ENCODE results near the gene MAPK9. TPM values are rescaled to one million over a fixed set of nuclear protein-coding genes. Genes with fewer than 3 reads are reported as not detected.

MAPK9 gene
- polyA plus RNA-seq, 3 donors: 9.7 to 19.6 (median 16.2) TPM

DNA sequence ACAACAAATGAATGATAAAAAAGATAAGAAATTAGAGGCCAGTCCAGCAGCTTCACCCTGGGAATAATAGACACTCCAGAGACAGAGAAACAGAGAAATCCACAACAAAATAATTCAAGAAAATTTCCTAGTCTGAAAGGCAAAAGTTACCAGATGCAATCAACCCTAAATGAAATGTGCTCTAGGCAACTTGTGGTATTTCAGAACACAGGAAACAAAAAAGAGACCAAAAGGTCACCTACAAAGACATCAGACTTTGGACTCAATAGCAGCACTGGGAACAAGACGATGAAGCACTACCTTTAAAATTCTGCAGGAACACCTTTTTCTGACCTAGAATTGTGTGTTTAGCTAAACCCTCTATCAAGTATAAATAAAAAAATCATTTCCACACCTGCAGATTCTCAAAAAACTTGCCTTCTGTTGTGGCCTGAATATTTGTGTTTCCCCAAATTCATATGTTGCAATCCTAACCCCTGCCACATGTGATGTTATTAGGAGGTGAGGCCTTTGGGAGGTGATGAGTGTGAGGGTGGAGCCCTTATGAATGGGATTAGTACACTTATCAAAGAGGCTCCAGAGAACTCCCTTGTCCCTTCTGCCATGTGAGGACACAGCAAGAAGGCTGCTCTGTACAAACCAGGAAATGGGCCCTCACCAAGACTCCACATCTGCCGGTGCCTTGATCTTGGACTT lies 5.9 kb upstream of the MAPK9 start:
- no peaks in the 10 kb centered on the region for H3K36me3 Mint-ChIP-seq
- Histone ChIP-seq H3K79me2 (ENCODE audit: insufficient read depth, low read length) (no peaks in the 10 kb centered on the region), H3K36me3 (replicated peaks in 1 of 2; ENCODE audit: control insufficient read depth in 1 of 2, insufficient read depth in 2 of 2, low read length in 2 of 2) (no peaks in the 10 kb centered on the region), H3K27me3 (ENCODE audit: control insufficient read depth in 2 of 2, insufficient read depth in 2 of 2, low read length in 2 of 2) (no peaks in the 10 kb centered on the region), H2AFZ (ENCODE audit: insufficient read depth, low read depth, low read length, poor library complexity, severe bottlenecking) (no peak overlapping the region), H3K9ac (ENCODE audit: insufficient read depth, low read length, poor library complexity, severe bottlenecking) (no peak overlapping the region), H3K9me3 (replicated peaks in 1 of 2; ENCODE audit: control insufficient read depth in 1 of 2, insufficient read depth in 1 of 2, low read length in 2 of 2) (no peaks in the 10 kb centered on the region), H3K4me3 (replicated peaks in 1 of 3; ENCODE audit: low read depth in 2 of 3, low read length in 3 of 3) (no peak overlapping the region), H3K27ac (ENCODE audit: low read depth in 1 of 2, low read length in 2 of 2) (no peak overlapping the region), H4K20me1 (ENCODE audit: insufficient read depth, low read length) (peaks cover 4% of the 10 kb centered on the region), H3K4me2 (replicated peaks; ENCODE audit: extremely low read depth, low read length, poor library complexity, severe bottlenecking) (no peak overlapping the region), H3K4me1 (ENCODE audit: control insufficient read depth in 1 of 2, insufficient read depth in 2 of 2, low read length in 2 of 2) (peaks cover 15 to 16% of the 10 kb centered on the region in 2 donors)
- TF ChIP-seq, protein P1, sequence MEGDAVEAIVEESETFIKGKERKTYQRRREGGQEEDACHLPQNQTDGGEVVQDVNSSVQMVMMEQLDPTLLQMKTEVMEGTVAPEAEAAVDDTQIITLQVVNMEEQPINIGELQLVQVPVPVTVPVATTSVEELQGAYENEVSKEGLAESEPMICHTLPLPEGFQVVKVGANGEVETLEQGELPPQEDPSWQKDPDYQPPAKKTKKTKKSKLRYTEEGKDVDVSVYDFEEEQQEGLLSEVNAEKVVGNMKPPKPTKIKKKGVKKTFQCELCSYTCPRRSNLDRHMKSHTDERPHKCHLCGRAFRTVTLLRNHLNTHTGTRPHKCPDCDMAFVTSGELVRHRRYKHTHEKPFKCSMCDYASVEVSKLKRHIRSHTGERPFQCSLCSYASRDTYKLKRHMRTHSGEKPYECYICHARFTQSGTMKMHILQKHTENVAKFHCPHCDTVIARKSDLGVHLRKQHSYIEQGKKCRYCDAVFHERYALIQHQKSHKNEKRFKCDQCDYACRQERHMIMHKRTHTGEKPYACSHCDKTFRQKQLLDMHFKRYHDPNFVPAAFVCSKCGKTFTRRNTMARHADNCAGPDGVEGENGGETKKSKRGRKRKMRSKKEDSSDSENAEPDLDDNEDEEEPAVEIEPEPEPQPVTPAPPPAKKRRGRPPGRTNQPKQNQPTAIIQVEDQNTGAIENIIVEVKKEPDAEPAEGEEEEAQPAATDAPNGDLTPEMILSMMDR (IDR thresholded peaks at IDR 0.05): no peak
- peak overlapping the region in 2 of 7 donors; percentile 46 to 66 for H3K27ac Mint-ChIP-seq
- peaks cover 0 to 6% (median 3%) of the 10 kb centered on the region in 3 donors for H3K27me3 Mint-ChIP-seq (ENCODE audit: low read depth in 3 of 3)
- intact Hi-C loops (cut with micrococcal nuclease): loop anchor here (10.0 kb wide), 1 partner anchor 197 kb away; the partner anchor contains the start of gene CNOT6 (in 2 of the 2)
- DNase-seq: no peak
- 100% methylated on average over 1 of the region's 2 CpGs for WGBS (ENCODE audit: insufficient coverage)
- peaks cover 0 to 7% (median 2%) of the 10 kb centered on the region in 7 donors for H3K9me3 Mint-ChIP-seq
- peaks cover 21% of the 10 kb centered on the region for H3K4me1 Mint-ChIP-seq
- H3K4me3 Mint-ChIP-seq: no peak overlapping the region

- Histone ChIP-seq H3K27me3 (ENCODE audit: control insufficient read depth in 2 of 2, insufficient read depth in 2 of 2, low read length in 2 of 2) (no peaks in the 10 kb centered on the region), H3K36me3 (replicated peaks in 1 of 2; ENCODE audit: control insufficient read depth in 1 of 2, insufficient read depth in 2 of 2, low read length in 2 of 2) (no peaks in the 10 kb centered on the region), H3K27ac (ENCODE audit: low read depth in 1 of 2, low read length in 2 of 2) (no peak overlapping the region), H3K9me3 (replicated peaks in 1 of 2; ENCODE audit: control insufficient read depth in 1 of 2, insufficient read depth in 1 of 2, low read length in 2 of 2) (no peaks in the 10 kb centered on the region), H3K4me1 (ENCODE audit: control insufficient read depth in 1 of 2, insufficient read depth in 2 of 2, low read length in 2 of 2) (peaks cover 15 to 23% of the 10 kb centered on the region in 2 donors), H3K4me3 (replicated peaks in 1 of 3; ENCODE audit: low read depth in 2 of 3, low read length in 3 of 3) (no peak overlapping the region), H4K20me1 (ENCODE audit: insufficient read depth, low read length) (peaks cover 4% of the 10 kb centered on the region), H3K79me2 (ENCODE audit: insufficient read depth, low read length) (no peaks in the 10 kb centered on the region), H2AFZ (ENCODE audit: insufficient read depth, low read depth, low read length, poor library complexity, severe bottlenecking) (no peak overlapping the region), H3K9ac (ENCODE audit: insufficient read depth, low read length, poor library complexity, severe bottlenecking) (no peak overlapping the region), H3K4me2 (replicated peaks; ENCODE audit: extremely low read depth, low read length, poor library complexity, severe bottlenecking) (no peak overlapping the region)
- Mint-ChIP-seq H3K27ac (peak overlapping the region in 1 of 7 donors; percentile 18), H3K4me3 (no peak overlapping the region), H3K36me3 (no peaks in the 10 kb centered on the region), H3K4me1 (peaks cover 23% of the 10 kb centered on the region), H3K27me3 (ENCODE audit: low read depth in 3 of 3) (peaks cover 0 to 4% (median 0%) of the 10 kb centered on the region in 3 donors), H3K9me3 (peaks cover 0 to 7% (median 2%) of the 10 kb centered on the region in 7 donors)
- WGBS (ENCODE audit: insufficient coverage): no CpG with 5 or more reads among the region's 7 CpGs
- intact Hi-C loops (cut with micrococcal nuclease): loop anchor here (10.0 kb wide), 1 partner anchor 198 kb away; the partner anchor contains the start of gene CNOT6 (in 2 of the 2)
- TF ChIP-seq, protein P1 (IDR thresholded peaks at IDR 0.05): no peak
- peak in 2 of 3 donors; percentile 9 to 27 for DNase-seq
These were observed 4.9 kb upstream of the MAPK9 start for GRCh38 chr5:180296771-180297170.

Data from CD14-positive monocyte (primary cell).